ENCODE measurements around the gene CHST12.

DNA sequence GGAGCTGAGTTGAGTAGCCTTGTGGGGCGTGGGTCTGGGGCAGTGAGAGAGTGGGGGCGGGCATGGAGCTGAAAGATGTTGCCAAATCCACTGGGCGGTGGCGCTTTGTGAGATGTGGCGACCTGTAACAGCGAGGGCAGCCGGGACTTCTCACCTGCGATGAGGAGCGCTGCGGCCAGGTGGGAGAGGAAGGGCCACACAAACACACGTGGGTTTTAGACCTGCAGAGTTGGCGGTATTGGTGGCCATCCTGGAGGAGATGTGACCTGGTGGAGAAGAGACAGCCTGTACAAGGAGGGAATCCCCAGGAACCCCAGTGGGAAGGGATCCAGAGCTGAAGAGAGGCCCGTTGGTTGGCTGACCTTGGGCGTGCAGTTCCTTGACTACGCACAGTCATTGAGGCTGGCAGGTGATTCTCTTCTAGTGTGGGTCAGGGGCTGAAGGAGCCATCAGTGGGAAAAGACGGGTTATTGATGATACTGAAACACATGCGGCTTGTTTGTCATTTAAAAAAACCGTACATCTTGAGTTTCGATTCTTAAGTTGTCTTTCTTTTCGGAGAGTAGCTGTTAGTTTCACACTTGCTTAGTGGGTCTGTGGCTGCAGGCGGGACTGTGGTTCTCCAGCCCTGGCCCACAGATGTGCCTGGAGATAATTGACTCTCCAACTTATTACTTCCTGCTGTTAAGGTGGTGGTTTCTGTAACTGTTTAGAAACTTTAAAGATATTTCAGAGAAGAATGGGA, 2.4 kb downstream of the CHST12 start:
- no peak for TF ChIP-seq EZH2phosphoT487 (IDR thresholded peaks at IDR 0.05; ENCODE audit: borderline replicate concordance, low read length)
- TF ChIP-seq, protein P1, sequence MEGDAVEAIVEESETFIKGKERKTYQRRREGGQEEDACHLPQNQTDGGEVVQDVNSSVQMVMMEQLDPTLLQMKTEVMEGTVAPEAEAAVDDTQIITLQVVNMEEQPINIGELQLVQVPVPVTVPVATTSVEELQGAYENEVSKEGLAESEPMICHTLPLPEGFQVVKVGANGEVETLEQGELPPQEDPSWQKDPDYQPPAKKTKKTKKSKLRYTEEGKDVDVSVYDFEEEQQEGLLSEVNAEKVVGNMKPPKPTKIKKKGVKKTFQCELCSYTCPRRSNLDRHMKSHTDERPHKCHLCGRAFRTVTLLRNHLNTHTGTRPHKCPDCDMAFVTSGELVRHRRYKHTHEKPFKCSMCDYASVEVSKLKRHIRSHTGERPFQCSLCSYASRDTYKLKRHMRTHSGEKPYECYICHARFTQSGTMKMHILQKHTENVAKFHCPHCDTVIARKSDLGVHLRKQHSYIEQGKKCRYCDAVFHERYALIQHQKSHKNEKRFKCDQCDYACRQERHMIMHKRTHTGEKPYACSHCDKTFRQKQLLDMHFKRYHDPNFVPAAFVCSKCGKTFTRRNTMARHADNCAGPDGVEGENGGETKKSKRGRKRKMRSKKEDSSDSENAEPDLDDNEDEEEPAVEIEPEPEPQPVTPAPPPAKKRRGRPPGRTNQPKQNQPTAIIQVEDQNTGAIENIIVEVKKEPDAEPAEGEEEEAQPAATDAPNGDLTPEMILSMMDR (IDR thresholded peaks at IDR 0.05; ENCODE audit: low read depth, low read length, poor library complexity, severe bottlenecking) = no peak
